GM21526 (cell line): Measurements from ENCODE around the gene SDC4.

Source experiments
- ATAC-seq: cut with Tn5 transposase; IDR thresholded peaks from one replicate; pipeline ENCODE4 v1.9.1; 2021; ENCODE audit warnings: moderate library complexity; ENCODE audit not compliant: unreplicated experiment, low FRiP score

Gene SDC4

GRCh38 chr20:45301824-45302271 lies 46.4 kb downstream of the SDC4 start:
- ATAC-seq: no peak

- ATAC-seq: peak; percentile 66
Measured at GRCh38 chr20:45300961-45301360, 47.3 kb downstream of the SDC4 start.

- ATAC-seq: no peak
Measured at GRCh38 chr20:45299786-45300185, 48.4 kb downstream of the SDC4 start.

GRCh38 chr20:45297786-45298497 lies 50.3 kb downstream of the SDC4 start:
- ATAC-seq: no peak

- no peak for ATAC-seq
Measured at GRCh38 chr20:45294659-45295058, 53.6 kb downstream of the SDC4 start.

GRCh38 chr20:45294003-45294368 lies 54.2 kb downstream of the SDC4 start:
- no peak for ATAC-seq

GRCh38 chr20:45293041-45294002 lies 54.9 kb downstream of the SDC4 start:
- ATAC-seq: no peak

- no peak for ATAC-seq
Measured at GRCh38 chr20:45292343-45292742, 55.9 kb downstream of the SDC4 start.

- ATAC-seq: no peak
Measured at GRCh38 chr20:45291526-45291925, 56.7 kb downstream of the SDC4 start.

- ATAC-seq: no peak
Measured at GRCh38 chr20:45290677-45291355, 57.4 kb downstream of the SDC4 start.

- no peak for ATAC-seq
Measured at GRCh38 chr20:45289942-45290676, 58.1 kb downstream of the SDC4 start.

GRCh38 chr20:45288860-45289259 lies 59.4 kb downstream of the SDC4 start:
- no peak for ATAC-seq

- no peak for ATAC-seq
Measured at GRCh38 chr20:45288376-45288775, 59.8 kb downstream of the SDC4 start.

GRCh38 chr20:45283551-45284057 lies 64.6 kb downstream of the SDC4 start:
- no peak for ATAC-seq

- ATAC-seq: no peak
Measured at GRCh38 chr20:45282700-45283550, 65.3 kb downstream of the SDC4 start.

- no peak for ATAC-seq
Measured at GRCh38 chr20:45279992-45280391, 68.2 kb downstream of the SDC4 start.

GRCh38 chr20:45275338-45275737 lies 72.9 kb downstream of the SDC4 start:
- no peak for ATAC-seq
